Stimulated activated CD8-positive, alpha-beta memory T cell treated with anti-CD3 and anti-CD28 coated beads, Interleukin-4, amount 100 ng/mL, for 48 hours (primary cell): ENCODE results near the gene KRTAP3-2.

Experiments
- DNase-seq: peaks from one replicate; pipeline ENCODE4 v3.0.0-alpha.2; 2020

The KRTAP3-2 gene

GRCh38 chr17:40961591-40961990 is 38.1 kb downstream of the KRTAP3-2 start:
- DNase-seq = no peak

GRCh38 chr17:40960144-40960543 is 39.6 kb downstream of the KRTAP3-2 start:
- DNase-seq = no peak

- DNase-seq = no peak
These were observed 41.4 kb downstream of the KRTAP3-2 start for GRCh38 chr17:40958086-40958953.

- DNase-seq = no peak
These were observed 43.1 kb downstream of the KRTAP3-2 start for GRCh38 chr17:40956401-40957254.

- peak; percentile 38 for DNase-seq
These were observed 45.8 kb downstream of the KRTAP3-2 start for GRCh38 chr17:40953881-40954280.

GRCh38 chr17:40952661-40953060 is 47.0 kb downstream of the KRTAP3-2 start:
- DNase-seq = no peak

- DNase-seq = no peak
These were observed 47.6 kb downstream of the KRTAP3-2 start for GRCh38 chr17:40952154-40952553.

- no peak for DNase-seq
These were observed 48.6 kb downstream of the KRTAP3-2 start for GRCh38 chr17:40951011-40951622.

- no peak for DNase-seq
These were observed 49.5 kb downstream of the KRTAP3-2 start for GRCh38 chr17:40950176-40950575.

- DNase-seq = no peak
These were observed 50.3 kb downstream of the KRTAP3-2 start for GRCh38 chr17:40949418-40949817.
